Measurements from ENCODE around the gene ACVR1. TPM values are rescaled to one million over a fixed set of nuclear protein-coding genes. Genes with fewer than 3 reads are reported as not detected.

ACVR1 gene
- total and polyA plus RNA-seq, 9 of the 15 experiments (the other 6 are each of a cell fraction or from before 2014, with no cell fraction given) = 3.8 to 14.3 (median 6.9) TPM

DNA sequence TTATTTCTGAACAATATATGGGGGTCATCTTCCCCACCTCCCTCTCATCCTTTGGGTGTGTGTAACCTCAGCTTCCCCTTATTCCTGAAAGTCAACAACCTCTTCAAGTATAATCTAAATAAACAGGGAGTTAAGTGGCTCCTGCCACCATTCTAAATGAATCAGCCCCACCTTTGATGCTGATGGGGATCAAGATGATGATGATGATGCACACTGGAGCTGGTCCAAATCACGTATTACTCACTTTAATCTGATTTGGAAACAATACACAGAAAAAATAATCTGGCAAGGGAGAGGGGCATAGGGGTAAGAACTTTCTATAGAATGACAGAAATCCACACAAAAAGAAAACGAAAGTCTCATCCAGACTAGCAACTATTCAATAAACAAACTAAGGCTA, 7.1 kb downstream of the ACVR1 start:
- Histone ChIP-seq H4K20me1 (replicated peaks; ENCODE audit: control insufficient read depth, insufficient read depth, low read length) (0 out of 2 replicates have a peak, but pooled peaks cover 4% of the 10 kb centered on the region), H3K9me1 (ENCODE audit: control insufficient read depth, insufficient read depth, low read length) (no peaks in the 10 kb centered on the region), H3K4me2 (ENCODE audit: insufficient read depth, low read length) (no peak overlapping the region), H3K36me3 (ENCODE audit: control insufficient read depth, insufficient read depth, low read length) (no peaks in the 10 kb centered on the region), H3K4me1 (replicated peaks in 1 of 2; ENCODE audit: control insufficient read depth in 2 of 2, insufficient read depth in 2 of 2, low read length in 2 of 2) (peaks cover 0 to 11% of the 10 kb centered on the region in 2 experiments; a peak in 3 of 5 replicates), H3K27me3 (ENCODE audit: control insufficient read depth in 2 of 2, insufficient read depth in 2 of 2, low read length in 2 of 2) (no peaks in the 10 kb centered on the region), H3K9ac (ENCODE audit: insufficient read depth in 1 of 2, low read depth in 2 of 2, low read length in 2 of 2) (no peak overlapping the region), H3K4me3 (no peak overlapping the region), H2AFZ (ENCODE audit: low read depth, low read length) (no peak overlapping the region), H3K9me3 (replicated peaks; ENCODE audit: control insufficient read depth, insufficient read depth, low read depth, low read length) (no peaks in the 10 kb centered on the region), H3K27ac (ENCODE audit: extremely low read depth, low read depth, low read length) (no peak overlapping the region), H3K79me2 (ENCODE audit: control insufficient read depth, insufficient read depth, low read length) (peaks cover 42% of the 10 kb centered on the region)
- no TSS peak for BruUV-seq (replicated peaks)
- intact Hi-C loops (cut with micrococcal nuclease) (no loop called here), in situ Hi-C loops (cut with MboI) (no loop called here)
- DNase-seq (ENCODE audit: extremely low read depth in 1 of 4, low spot score in 3 of 4) (no peak), FAIRE-seq (no peak), ATAC-seq (no peak)
- TF ChIP-seq RHOXF2B (CRISPR knock-in tag; conservative IDR thresholded peaks at IDR 0.05) = no peak
- WGBS (ENCODE audit: insufficient coverage, low coverage, missing lambda C conversion rate) = 38% methylated on average over 2 of the region's 2 CpGs
- POLR2A ChIA-PET = interaction anchor here (0.9 to 1.2 kb wide), 3 partner anchors 18 to 32 kb away, joined by 3 to 5 read pairs (median 4); no protein-coding TSS in a partner anchor
- CTCF ChIA-PET (ENCODE audit: low intra/inter-chr PET ratio) = no interaction called here

DNA sequence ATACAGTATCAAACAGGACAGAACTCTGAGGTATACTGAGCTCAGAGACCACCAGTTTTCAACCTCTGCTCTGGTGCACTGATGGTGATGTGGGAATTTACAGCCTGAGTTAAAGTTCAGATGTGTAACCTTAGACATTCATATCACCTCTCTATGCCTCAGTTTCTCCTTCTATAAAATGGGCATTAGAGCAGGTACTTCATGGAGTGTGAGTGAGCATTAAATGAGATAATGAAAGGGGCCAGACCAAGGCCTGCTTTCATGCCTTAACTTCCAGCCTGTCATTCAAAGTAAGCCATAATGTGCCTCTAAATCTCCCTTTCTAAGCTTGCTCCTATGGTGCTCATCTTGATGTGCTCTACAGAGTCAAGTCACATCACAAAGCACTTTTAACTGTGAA, 8.4 kb downstream of the ACVR1 start:
- no peak overlapping the region for H3K27ac ChIP-seq (ENCODE audit: extremely low read depth, low read depth, low read length)
- H4K20me1 ChIP-seq (replicated peaks; ENCODE audit: control insufficient read depth, insufficient read depth, low read length) = 0 out of 2 replicates have a peak, but pooled peaks cover 4% of the 10 kb centered on the region
- no peaks in the 10 kb centered on the region for H3K36me3 ChIP-seq (ENCODE audit: control insufficient read depth, insufficient read depth, low read length)
- H3K27me3 ChIP-seq (ENCODE audit: control insufficient read depth in 2 of 2, insufficient read depth in 2 of 2, low read length in 2 of 2) = no peaks in the 10 kb centered on the region
- no TSS peak for BruUV-seq (replicated peaks)
- CTCF ChIA-PET (ENCODE audit: low intra/inter-chr PET ratio) = no interaction called here
- POLR2A ChIA-PET = interaction anchor here (0.6 to 2.5 kb wide), 4 partner anchors 9 to 103 kb away, joined by 3 to 16 read pairs (median 4); partner anchors contain the start of gene ACVR1
- DNase-seq (ENCODE audit: extremely low read depth in 1 of 4, low spot score in 3 of 4) (no peak), ATAC-seq (no peak; the same call in 2 of the 3 replicates), FAIRE-seq (no peak)
- H3K9me1 ChIP-seq (ENCODE audit: control insufficient read depth, insufficient read depth, low read length) = no peaks in the 10 kb centered on the region
- peaks cover 0 to 4% of the 10 kb centered on the region in 2 experiments; a peak in 1 of 5 replicates for H3K4me1 ChIP-seq (replicated peaks in 1 of 2; ENCODE audit: control insufficient read depth in 2 of 2, insufficient read depth in 2 of 2, low read length in 2 of 2)
- no peak overlapping the region for H3K4me3 ChIP-seq
- no peak overlapping the region for H3K9ac ChIP-seq (ENCODE audit: insufficient read depth in 1 of 2, low read depth in 2 of 2, low read length in 2 of 2)
- in situ Hi-C loops (cut with MboI) = no loop called here
- H3K79me2 ChIP-seq (ENCODE audit: control insufficient read depth, insufficient read depth, low read length) = peaks cover 32% of the 10 kb centered on the region
- no peak overlapping the region for H2AFZ ChIP-seq (ENCODE audit: low read depth, low read length)
- H3K4me2 ChIP-seq (ENCODE audit: insufficient read depth, low read length) = no peak overlapping the region
- intact Hi-C loops (cut with micrococcal nuclease) = no loop called here
- no peaks in the 10 kb centered on the region for H3K9me3 ChIP-seq (replicated peaks; ENCODE audit: control insufficient read depth, insufficient read depth, low read depth, low read length)
- TF ChIP-seq, protein P1, sequence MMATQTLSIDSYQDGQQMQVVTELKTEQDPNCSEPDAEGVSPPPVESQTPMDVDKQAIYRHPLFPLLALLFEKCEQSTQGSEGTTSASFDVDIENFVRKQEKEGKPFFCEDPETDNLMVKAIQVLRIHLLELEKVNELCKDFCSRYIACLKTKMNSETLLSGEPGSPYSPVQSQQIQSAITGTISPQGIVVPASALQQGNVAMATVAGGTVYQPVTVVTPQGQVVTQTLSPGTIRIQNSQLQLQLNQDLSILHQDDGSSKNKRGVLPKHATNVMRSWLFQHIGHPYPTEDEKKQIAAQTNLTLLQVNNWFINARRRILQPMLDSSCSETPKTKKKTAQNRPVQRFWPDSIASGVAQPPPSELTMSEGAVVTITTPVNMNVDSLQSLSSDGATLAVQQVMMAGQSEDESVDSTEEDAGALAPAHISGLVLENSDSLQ (IDR thresholded peaks at IDR 0.05) = 0 out of 2 replicates have a peak, but pooled peaks have one; percentile 12
- TF ChIP-seq ZNF311 (CRISPR knock-in tag; IDR thresholded peaks at IDR 0.05) (no peak), ZNF561 (CRISPR knock-in tag; conservative IDR thresholded peaks at IDR 0.05) (no peak), CEBPZ (IDR thresholded peaks at IDR 0.05; ENCODE audit: borderline replicate concordance, low read depth, low read length) (no peak), ESRRA (IDR thresholded peaks at IDR 0.05; ENCODE audit: borderline replicate concordance, low read depth) (no peak), RBM25 (IDR thresholded peaks at IDR 0.05; ENCODE audit: low read depth, low read length, severe bottlenecking) (peak; percentile 71), PRPF4 (IDR thresholded peaks at IDR 0.05; ENCODE audit: insufficient read depth, low read depth, low read length, poor library complexity, severe bottlenecking) (no peak)

Measured in K562 (cell line).